22Rv1 (cell line): ENCODE measurements around the gene PLEKHS1.

Source experiments
- CTCF ChIP-seq: fragments of 450-650 bp; IDR thresholded peaks from 2 replicates; pipeline ENCODE4 v1.5.1; 2017; ENCODE audit warnings: mild to moderate bottlenecking
- ZFX ChIP-seq: fragments of 450-650 bp; IDR thresholded peaks from 2 replicates; pipeline ENCODE4 v1.6.1; 2017; ENCODE audit warnings: antibody characterized with exemption, borderline replicate concordance

- no peak for TF ChIP-seq CTCF
- TF ChIP-seq ZFX, result no peak
Measured at GRCh38 chr10:113736576-113736975, 14.9 kb upstream of the PLEKHS1 start.
